GM19240 (cell line): ENCODE measurements around the gene UNC5CL.
"Not testable (repeated sequence)": the region's sequence is repeated elsewhere in the genome, so short reads cannot be mapped to it uniquely, and the experiment has no call there.

ENCODE experiments used
- DNase-seq: peaks from one replicate; pipeline ENCODE4 v3.0.0; 2011; ENCODE audit warnings: low spot score; ENCODE audit not compliant: insufficient read length

Gene UNC5CL

DNA sequence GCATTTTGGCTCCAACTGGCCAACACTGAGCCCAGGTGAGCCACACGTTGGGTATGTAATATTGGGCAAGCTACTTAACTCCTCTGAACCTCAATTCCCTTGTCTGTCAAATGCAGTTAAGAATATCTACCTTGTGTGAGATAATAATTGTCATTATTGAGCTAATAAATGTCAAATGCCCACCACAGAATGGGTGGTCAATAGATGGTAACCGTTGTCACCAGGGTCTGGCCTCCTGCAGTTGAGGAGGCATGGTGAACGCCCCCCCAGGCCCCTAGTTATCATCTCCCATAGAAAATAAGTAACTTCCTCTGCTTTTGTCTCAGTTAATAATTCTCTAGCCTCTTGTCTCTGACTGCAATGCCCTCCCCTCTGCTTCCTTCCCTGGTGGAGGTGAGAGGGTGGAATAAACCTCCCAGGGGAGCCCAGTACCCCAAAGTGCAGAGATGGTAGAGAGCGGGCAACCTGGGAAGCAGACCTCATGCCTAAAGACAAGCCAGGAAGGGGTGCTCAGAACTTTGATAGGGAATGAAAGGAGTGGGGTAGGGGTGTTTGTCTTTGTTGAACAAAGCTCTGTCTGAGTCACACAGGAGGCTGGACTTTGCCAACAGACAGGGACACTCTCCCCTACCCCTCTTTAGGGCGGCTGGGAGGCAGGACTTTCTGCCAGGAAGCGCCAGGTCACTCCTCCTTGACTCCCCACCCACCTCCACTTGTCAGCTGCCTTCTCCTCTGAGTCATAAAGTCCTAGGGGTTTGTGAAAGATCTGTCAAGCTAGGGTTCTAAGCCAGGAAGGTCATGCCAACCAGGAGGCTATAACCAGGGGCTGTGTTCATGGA lies 1.3 kb upstream of the UNC5CL start:
- no peak for DNase-seq

DNA sequence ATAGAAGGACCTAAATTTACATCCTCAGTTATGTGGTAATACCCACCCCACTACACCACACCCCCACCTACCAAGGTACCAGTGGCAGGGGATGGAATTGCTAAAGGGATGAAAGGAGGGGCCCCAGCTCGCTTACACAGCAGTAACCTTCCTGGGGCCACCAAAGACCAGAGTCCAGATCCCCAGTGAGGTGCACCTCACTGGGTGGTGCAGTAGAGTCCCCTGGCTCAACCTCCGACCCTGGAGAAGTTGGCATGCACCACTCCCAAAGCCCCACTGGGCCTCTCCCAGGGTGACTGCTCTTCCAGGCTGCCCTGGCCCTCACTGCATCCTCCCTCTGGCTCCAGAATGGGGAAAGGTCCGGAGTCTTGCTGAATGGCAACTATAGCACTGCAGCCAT lies 816 bp downstream of the UNC5CL start:
- DNase-seq, result no peak

DNA sequence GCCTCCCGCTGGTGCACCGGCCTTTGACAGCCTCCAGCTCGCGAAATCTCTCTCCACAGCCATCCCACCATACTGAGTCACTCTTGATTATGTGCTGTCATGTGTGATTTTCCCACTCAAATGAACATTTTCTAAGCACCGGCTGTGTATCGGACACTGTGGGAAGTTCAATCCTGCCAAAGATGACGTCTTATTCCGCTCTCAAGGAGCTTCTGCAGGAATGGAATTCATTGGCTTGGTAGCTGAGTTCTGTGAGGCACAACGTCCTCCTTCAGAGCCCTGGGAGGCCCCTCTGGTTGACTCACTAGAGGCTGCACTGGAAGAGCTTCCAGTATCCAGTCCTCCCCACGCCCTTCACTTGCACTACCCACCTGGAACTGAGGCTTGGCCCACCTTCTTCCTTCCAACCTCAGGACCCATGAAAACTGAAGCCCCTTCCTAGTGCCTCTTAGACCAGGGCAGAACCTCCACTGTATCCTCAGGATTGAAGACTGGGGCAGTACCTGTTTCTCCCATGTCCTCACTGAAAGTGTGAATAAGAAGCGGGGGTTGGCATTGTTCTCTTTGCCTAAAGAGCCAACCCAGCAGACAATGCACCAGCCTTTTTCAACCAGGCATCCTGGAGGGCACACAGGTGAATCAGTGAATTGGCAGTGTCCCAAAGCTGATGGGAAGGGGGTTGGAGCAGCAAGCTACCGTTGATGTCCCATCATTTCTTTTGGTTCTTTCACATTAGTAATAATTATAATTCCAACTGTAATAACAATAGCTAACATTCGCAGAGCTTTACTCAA lies 1.7 kb downstream of the UNC5CL start:
- no peak for DNase-seq

DNA sequence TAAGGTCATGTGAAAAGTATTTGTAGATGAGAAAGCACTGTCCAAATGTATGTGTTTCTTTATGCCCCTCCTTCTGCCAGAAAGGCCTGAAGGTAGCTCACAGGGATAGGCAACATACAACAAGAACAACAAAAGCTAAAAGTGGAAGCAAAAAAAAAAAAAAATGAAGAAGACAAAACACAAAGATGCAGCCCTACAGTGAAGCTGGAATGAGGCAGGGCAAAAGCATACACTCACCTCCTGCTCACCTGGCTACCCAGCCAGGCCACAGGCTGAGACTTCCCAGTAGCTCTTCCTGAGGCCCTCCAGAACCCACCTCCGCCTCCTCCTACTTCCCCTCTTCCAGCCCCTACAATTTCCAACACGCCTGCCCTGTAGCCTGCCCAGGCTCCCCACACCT lies 2.4 kb downstream of the UNC5CL start:
- DNase-seq, result no peak

DNA sequence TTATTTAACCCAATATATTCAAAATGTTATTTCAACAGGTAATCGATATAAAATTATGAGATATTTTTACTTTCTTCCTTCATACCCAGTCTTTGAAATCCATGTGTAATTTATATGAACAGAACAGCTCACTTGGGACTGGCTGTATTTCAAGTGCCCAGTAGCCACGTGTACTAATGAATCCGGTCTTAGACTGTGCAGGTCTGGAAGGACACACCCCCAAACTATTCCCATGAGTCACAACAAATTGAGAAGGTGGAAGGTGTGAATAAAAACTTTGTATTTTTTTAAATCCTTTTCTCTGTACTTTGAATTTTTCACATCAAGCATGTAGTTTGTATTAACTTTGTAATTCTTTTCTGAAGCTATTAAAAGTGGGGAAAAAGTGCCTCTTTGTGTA lies 2.8 kb downstream of the UNC5CL start:
- DNase-seq, result no peak

- no peak for DNase-seq
Observed at GRCh38 chr6:41033776-41034175, 5.2 kb downstream of the UNC5CL start.

GRCh38 chr6:41032830-41033229 lies 6.2 kb downstream of the UNC5CL start:
- DNase-seq, result no peak

- DNase-seq, result no peak
Observed at GRCh38 chr6:41028561-41029412, 10.2 kb downstream of the UNC5CL start.

DNA sequence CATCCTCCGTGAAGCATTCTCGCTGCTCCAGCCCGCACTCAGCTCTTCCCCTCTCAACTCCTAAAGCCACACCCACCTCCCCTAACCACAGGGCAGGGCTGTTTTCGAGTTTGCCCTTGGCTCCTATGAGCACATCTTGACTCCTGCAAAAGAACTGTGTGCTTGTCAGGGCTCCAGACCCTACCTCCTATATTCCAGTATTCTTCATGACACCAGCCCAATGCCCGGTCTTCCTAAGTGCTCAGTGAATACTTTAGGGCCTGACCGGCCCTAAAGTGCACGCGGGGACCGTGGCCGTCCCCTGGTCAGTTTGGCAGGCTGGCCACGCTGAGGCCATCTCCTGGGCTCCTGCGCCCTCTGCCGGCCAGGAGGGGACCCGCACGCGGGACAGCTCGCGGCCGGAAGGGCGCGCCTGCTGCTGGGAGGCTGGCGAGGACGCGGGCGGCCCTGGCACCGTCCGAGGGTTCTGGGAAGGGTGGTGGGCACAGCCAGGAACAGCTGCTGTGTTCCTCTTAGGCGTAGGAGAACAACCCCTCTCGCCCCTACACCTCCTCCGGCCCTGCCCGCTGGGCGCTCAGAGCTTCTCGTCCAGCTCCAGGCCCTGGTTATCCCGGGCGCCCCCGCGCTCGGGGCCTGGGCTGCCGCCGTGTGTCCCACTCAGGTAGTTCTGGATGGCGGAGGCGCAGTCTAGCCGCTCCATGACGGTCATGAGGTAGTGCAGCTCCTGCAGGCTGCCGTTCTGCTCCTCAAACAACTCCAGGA lies 11.0 kb downstream of the UNC5CL start:
- peak; percentile 79 for DNase-seq

GRCh38 chr6:41027241-41027640 lies 11.8 kb downstream of the UNC5CL start:
- no peak for DNase-seq

GRCh38 chr6:41025966-41026530 lies 13.0 kb downstream of the UNC5CL start:
- DNase-seq, result no peak

DNA sequence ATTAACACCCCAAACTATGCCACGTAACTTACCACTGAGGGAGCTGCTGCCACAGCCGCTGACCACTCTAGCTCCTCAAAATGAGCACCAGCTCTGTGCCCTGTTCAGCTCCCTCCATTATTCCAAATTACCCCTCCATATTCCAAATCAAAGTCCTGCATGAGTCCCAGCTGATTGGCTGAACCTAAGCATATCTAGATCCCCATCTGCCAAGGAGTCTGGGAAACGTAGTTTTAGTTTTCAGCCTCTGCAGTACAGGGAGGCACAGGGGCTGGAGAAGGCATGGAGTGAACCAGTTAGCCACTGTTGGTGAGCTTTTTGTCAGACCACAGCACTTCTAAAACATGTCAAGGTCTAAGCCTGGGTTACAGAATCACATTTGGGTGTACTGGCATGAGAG lies 15.9 kb downstream of the UNC5CL start:
- DNase-seq, result no peak

DNA sequence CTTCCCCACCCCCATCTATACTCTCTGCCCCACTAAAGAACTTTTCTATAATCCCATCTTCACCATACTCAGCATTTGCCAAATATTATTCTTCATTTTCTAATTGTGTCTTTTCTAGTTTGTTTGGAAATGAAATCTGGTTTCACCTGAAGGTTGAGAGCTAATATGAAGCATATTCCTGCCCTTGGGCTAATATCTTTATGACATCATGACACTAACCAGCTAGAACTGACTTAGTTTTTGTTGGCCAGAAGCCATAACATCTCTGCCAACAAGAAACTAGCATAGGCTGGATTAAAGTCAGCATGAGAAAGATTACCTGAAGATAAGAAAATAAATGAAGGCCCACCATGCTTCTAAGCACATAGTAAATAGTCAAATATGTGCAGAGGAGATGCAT lies 16.7 kb downstream of the UNC5CL start:
- no peak for DNase-seq

DNA sequence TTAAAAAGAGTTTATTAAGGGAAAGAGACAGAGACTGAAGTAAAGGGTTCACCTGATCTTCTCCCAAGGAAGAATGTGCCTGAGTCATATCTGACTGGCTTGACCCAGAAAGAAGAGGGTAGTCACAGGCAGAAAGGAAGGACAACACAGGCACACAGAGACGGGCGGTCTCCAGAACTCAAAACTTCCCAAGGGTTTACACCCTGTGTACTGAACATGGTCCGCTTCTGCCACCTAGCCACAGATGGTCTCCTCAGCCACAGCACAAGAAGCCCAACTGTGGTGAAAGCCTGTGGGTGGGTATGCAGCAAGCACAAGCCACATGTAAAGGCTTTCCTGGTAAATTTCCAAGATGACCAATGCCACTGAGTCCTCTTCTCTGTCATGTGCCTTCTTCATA lies 17.2 kb downstream of the UNC5CL start:
- DNase-seq, result no peak

DNA sequence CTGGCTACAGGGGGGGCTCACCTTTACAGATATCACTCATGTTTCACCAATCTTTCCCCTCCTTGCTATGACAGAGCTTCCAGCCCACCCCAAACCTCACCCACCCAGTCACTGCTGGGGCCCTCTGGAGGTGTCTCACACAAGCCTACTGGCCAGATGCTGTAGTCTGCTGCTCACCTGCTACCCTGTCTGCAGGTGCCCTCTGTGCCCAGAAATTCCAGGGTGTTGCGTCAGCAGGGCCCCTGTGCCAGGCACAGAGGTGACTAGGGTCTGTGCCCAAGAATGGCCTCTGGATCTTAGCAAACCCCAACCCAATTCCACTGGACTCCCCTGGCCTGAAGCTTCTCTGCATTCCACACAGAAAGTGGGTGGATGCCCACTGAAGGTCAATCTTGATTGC lies 21.4 kb downstream of the UNC5CL start:
- DNase-seq, result no peak

DNA sequence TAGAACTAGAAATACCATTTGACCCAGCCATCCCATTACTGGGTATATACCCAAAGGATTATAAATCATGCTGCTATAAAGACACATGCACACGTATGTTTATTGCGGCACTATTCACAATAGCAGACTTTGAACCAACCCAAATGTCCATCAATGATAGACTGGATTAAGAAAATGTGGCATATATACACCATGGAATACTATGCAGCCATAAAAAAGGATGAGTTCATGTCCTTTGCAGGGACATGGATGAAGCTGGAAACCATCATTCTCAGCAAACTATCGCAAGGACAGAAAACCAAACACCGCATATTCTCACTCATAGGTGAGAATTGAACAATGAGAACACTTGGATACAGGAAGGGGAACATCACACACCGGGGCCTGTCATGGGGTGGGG lies 23.2 kb downstream of the UNC5CL start:
- not testable (repeated sequence) for DNase-seq

DNA sequence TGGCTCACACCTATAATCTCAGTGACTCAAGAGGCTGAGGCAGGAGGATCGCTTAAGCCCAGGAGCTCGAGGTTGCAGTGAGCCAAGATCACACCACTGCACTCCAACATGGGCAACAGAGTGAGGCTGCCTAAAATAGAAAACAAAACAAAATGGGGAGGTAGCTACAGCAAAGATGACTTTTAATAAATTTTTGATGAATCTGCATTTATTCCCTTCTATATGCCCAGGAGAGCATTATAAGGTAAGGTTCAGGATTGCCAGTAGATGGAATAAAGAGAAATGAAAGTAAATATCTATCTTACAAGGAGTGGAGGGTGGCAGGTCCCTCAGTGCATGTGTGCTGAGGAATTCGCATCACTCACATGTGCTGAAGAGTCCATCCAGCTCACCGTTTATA lies 24.2 kb downstream of the UNC5CL start:
- DNase-seq, result no peak

DNA sequence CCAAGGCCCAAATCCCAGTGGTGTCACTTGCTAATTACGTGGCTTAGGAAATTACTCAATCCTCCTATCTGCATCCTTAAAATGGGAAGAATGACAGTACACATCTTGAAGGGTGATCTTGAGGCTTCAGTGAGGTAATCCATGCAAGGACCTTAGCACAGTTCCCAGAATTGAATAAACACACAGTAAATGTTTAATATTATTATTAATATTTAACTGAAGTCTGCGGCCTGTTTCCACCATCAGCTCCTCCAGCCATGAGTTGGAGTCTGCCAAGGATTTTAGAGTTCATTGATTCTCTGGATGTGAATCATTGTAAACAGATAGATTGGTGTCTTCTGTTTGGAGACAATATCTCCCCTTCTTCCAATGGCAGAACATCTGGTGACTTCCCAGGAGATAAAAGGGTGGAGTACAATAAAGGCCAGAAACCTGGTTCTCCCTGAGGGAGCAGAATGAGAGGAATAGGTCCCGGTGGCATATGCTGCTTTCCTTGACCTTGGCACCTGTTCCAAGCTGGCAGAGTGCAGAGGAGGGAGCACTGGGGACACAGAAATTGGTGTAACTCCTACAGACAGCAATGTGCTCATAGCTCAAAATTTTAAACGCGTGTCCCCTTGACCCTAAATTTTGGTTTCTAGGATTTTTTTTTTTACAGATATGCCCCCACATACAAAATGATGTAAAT lies 25.4 kb downstream of the UNC5CL start:
- no peak for DNase-seq

DNA sequence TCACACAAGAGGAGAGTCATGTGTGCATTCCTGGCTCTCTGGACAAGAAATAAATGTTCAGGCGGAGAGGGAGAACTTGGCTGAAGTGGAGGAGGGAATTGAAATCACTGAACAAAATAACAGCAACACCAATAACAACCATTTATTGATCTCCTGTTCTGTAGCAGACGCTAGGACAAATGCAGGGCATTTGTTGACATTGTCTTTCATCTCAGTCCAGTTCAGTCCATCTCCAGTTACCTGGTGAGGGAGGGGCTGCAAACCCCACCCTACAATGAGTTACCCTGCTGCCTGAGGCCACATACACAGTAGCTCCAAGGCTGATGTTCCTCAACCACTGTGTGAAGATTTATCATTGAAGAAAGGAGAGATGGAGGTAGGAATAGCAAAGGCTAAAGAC lies 27.3 kb downstream of the UNC5CL start:
- DNase-seq, result no peak

DNA sequence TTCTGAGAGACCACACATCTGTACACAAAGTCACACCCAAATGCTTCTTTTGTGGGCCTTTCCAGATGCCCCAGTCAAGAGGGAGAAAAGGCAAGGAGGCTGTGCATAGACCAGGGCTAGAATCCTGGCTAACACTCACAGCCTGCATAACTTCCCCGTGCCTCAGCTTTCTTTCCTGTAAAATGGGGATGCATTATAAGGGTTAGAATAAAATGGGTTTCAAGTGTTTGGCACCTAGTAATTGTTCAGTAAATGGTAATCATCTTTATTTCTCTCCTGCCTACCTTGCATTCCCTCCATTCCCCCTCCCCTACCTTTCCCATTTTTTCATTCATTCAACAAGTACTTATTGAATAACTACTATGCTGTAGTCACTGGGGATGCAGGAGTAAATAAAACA lies 29.4 kb downstream of the UNC5CL start:
- no peak for DNase-seq
